Dedifferentiated amniotic fluid mesenchymal stem cell (primary cell): ENCODE measurements around the gene NELFCD.
"Not testable (repeated sequence)": the region's sequence is repeated elsewhere in the genome, so short reads cannot be mapped to it uniquely, and the experiment has no call there.

Source experiments
- DNase-seq: peaks from one replicate; pipeline ENCODE4 v3.0.0-alpha.2; 2016; ENCODE audit errors: extremely low spot score

Gene NELFCD

DNA sequence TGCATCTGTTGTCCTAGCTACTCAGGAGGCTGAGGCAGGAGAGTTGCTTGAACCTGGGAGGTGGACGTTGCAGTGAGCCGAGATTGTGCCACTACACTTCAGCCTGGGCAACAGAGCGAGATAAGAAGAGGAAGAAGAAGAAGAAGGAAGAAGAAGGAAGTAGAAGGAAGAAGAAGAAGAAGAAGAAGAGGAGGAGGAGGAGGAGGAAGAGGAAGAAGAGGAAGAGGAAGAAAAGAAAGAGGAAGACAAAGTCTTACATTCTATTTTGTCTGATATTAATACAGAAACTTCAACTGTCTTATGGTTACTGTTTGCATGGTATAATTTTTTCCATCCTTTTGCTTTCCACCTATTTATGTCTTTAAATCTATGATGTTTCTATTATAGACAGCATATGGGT lies 7.2 kb upstream of the NELFCD start:
- DNase-seq, result no peak

DNA sequence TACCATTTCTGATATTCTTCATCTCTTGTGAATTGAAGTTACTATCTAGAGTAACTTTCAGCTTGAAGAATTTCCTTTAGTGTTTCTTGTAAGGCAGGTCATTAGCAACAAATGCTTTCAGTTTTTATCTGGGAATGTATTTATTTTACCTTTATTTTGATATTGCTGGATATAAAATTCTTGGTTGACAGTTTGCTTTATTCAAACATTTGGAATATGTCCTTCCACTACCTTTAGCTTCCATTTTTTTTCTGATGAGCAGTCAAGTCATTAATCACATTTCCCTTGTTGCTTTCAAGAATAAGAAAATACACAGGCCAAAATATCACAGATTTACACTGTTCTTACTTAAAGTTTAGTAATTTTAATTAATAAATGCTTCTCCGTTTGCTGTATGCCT lies 5.7 kb upstream of the NELFCD start:
- no peak for DNase-seq

DNA sequence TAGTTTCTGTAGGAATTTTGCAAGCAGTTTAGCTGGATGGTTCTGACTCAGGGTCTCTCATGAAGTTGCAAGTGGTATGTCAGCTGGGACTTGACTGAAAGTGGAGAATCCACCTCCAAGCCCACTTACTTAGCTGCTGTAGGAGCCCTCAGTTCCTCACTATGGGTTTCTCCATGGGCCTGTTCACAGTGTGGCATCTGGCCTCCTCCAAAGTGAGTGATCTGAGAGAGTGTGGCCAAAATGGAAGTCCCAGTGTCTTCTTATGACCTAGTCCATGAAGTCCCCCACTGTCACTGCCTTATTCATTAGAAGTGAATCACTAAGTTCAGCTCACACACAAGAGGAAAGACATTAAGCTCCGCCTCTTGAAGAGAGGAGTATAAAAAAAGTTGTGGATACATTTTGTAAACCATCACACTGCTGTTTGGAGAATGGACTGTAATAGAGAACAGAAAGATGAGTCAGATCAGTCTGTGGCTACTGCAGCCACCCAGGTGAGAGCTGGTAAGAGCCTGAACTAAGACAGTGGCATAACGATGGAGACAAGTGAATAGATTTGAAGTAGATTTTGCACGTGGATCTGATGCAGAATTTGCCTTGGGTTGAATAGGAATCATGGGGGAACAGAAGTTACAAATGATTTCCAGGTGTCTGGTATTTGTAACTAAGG lies 4.9 kb upstream of the NELFCD start:
- DNase-seq, result no peak

DNA sequence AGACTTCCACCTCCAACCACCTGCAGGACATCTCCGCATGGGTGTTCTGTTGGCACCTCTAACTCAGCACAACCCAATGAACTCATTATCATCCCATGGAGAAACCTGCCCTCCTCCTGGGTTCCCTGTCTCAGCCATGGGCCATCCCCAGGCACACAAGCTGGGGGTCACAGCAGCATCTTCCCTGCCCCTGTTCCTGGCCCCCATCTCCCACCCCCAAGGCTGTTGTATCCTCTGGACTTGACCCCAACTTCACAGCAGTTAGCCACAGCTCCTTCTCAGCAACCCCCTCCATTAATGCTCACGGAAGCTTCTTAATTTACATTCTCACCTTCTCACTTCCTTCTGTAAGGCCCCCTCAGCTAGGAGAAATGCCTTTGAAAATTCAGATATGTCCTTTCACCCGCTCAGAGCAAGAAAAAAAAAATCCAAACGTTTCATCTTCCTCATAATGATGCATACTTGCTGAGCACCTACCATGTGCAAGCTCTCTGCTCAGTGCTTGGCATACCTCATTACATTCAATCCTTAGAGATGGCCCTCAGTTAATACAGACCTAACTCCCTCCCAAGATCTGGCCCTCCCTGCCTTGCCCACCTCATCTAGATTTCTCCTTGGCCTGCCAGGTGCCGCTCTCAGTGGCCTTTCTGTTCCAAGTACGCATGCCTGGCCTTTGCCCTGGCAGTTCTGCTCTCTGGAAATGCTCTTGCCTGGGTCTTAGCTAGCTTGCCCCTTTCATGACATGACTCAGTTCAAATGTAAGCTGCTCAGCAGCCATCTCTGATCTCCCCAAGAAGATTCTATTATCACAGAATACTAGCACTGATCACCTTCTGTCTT lies 2.5 kb upstream of the NELFCD start:
- DNase-seq, result no peak

DNA sequence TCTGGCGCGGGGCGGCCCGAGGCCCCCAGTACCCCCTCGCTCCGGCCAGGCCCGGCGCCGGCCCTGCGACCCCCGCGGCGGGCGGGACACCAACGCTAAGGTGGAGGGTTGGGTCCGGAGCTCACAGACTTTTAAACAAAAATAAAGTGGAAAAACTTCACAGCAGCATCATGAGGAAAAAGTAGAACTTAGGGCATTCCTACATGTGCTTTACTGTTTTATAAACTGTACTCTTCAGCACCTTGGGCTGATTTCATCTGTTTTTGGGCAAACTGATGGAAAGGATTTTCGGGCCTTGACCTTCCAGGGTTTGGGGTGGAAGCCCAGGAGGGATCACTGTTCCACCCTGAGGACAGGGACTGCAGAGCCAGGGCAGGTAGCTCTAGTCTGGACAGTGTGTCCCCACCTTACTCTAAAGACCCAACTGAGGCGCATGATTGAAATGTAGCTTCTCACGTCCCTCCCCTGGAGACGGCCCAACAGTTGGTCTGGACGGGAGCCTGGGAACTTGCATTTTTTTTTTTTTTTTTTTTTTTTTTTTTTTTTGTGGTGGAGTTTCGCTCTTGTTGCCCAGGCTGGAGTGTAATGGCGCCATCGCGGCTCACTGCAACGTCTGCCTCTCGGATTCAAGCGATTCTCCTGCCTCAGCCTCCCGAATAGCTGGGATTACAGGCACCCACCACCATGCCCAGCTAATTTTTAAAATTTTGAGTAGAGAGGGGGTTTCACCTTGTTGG lies 740 bp downstream of the NELFCD start:
- no peak for DNase-seq

DNA sequence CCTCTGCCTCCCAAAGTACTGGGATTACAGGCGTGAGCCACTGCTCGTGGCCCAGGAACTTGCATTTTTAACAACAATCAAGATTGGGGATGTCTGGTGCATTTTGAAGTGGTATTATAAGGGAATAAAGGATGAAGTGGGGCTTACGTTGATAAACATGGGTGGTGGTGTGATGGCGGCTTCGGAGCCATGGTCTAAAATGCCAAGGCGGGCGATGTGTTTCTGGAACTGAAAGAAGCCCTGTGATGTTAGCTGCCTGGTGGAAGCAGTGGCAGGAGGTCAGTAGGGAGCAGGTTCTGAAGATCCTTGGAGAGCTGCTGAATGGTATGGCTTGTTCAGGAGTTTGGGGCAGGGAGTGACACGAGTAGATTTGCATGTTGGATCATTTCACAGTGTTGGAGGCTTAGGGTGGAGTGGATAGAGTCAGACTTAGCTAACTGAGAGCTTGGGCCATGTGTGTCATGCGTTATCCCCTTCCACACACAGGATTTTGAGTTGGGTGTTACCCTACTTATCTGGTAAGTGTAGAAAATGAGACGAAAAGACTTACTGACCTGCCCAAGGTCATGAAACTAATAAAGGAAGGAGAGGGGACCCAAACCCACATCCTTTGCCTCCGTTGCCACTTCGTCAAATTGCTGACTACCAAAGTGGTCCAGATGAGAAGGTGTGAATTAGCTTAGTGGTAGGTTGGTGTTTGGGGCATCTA lies 1.5 kb downstream of the NELFCD start:
- DNase-seq, result no peak

DNA sequence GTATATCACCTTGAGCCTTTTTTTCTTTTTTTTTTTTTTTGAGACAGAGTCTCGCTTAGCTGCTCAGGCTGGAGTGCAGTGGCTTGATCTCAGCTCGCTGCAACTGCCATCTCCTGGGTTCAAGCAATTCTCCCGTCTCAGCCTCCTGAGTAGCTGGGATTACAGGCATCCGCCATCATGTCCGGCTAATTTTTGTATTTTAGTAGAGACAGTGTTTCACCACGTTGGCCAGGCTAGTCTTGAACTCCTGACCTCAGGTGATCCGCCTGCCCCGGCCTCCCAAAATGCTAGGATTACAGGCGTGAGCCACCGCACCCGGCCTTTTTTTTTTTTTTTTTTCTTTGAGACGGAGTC lies 2.0 kb downstream of the NELFCD start:
- DNase-seq, result not testable (repeated sequence)

DNA sequence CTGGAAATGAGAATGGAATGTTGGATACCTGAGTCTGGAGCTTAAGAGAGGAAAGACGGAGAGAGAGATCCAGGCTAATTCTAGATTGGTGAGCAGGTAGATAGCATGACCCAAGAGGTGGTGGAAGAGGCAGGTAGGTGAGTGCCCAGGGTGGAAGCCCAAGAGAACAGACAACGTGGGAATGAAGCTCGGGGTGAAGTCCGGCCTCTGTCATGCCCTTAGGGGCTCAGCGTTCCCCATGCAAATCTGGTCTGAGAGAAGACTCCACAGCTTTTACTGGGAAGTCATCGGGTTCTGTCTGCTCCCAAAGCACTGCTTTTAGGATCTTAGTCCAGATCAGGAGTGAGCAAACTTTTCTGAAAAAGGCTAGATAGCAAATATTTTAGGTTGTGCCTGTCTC lies 3.6 kb downstream of the NELFCD start:
- no peak for DNase-seq

DNA sequence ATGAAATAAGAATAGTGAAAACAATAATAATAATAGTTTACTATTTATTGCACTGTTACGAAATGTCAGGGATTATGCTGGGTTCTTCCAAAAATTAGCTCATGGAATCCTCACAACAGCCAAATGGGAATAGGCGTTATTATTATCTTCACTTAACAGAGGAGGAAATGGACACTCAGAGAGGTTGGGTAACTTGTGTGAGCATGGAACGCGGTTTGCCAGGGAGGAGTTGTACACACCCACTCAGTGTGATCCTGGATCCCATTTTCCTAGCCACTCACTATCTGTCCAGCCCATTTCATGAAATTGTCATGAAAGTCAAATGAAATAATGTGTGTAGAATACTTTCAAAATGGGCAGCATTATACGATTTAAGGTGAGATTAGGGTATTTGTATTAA lies 4.6 kb downstream of the NELFCD start:
- no peak for DNase-seq

DNA sequence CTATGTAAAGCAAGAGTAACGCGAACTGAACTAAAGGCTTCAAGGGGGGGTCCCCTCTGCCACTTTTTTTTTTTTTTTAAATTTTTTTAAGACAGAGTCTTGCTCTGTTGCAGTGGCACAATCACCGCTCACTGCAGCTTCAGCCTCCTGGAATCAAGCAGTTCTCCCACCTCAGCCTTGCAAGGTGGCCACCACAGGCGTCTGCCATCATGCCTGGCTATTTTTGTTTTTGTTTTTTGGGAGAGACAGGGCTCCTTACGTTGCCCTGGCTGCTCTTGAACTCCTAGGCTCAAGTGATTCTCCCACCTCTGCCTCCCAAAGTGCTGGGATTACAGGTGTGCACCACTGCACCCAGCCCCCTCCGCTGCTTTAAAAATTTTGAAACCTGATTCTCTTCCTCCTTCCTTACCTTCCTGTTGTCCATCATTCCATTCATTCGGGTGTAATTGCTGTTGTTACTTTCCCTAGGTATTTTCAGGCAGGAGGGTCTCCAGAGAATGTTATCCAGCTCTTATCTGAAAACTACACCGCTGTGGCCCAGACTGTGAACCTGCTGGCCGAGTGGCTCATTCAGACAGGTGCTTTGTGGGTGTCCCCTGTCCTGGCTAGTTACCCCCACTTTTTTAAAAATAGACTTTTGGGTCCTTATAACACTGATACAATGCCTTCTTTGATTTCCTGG lies 5.4 kb downstream of the NELFCD start:
- DNase-seq, result no peak

DNA sequence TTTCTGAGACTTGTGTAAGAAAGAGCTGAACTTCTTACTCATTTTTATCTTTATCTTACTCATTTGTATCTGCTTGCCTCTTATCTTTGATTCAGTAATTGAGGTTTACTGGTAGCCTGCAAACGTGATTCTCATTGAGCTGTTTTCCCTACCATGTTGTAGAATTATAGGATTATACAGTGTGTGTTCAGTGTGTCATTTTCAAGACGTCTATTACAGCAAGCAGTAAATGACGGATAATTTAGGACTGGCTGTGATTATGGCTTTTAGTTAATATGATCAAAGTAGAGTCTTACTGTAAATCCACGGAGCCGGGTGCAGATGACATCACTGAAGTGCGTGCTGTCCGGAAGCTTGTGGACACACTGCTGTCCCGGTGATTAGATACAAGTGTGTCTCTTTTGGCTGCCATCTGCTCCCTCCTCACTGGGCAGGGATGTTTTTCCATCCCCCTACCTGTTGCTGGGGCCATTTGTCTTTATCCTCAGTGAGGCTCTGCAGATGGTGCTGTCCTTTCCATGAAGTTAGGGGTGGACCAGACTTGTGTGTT lies 6.0 kb downstream of the NELFCD start:
- no peak for DNase-seq

DNA sequence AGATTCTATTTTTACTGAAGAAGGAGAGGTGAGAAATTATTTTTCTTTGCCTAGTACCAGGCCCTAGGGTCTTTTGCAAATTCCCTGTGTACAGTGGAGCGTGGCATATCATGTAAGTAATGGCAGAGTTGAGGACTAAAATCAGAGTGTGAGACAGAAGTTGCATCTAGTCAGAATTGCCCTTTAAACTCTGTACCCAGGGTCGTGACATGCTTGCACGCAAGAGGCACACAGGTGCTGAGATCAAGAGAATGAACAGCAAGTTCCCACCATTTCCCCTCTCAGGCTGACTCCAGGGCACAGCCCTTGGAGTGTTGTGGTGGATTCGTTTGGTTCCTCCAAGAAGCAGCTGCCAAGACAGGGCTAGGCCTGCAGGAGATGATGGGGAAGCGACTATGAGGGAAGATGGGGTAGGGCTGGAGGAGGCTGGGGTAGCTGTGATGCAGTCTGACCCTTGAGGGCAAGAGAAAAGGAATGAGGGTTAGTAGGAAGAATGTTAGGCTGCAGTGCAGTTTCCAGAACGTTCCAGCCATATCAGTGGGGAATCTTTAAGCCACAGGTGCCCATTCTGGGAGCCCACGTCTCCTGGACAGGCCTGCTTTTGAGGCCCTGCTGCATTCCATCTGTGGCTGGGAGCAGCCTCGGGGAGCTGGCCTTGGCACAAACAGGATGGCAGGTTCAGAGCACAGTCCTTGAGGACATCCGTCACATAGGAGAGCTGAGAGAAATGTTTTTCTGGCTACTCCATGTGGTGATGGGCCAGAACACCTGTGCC lies 6.9 kb downstream of the NELFCD start:
- DNase-seq, result no peak

DNA sequence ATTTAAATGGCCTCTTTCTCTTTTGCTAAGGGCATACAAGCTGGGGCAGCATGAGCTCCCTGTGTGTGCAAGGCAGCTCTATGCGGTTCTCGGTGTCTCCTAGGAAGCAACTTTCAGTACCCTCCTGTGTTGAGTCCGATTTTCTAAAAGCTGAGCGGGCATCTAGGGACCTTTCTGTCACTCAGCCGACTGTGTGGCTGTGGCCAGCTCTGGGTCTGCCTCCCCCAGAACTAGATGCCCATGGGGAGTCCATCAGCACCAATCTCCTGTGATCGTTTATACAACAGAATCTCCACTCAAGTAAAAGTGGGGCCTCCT lies 7.5 kb downstream of the NELFCD start:
- no peak for DNase-seq

DNA sequence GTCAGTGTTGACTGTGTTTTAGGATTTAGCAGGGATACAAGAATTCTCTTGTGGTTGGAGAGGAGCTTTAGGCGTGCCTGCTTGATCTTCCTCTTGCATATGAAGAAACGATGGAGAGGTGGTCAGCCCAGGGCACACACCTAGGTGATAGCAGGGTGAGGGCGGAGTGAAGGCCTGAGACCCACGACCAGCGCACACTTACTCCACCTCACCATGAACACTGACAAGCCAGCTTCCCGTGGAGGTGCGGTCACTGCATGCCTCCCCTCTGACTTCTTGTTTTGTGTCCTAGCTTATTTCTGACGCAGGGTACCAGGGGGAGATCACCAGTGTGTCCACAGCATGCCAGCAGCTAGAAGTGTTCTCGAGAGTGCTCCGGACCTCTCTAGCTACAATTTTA lies 8.1 kb downstream of the NELFCD start:
- no peak for DNase-seq

DNA sequence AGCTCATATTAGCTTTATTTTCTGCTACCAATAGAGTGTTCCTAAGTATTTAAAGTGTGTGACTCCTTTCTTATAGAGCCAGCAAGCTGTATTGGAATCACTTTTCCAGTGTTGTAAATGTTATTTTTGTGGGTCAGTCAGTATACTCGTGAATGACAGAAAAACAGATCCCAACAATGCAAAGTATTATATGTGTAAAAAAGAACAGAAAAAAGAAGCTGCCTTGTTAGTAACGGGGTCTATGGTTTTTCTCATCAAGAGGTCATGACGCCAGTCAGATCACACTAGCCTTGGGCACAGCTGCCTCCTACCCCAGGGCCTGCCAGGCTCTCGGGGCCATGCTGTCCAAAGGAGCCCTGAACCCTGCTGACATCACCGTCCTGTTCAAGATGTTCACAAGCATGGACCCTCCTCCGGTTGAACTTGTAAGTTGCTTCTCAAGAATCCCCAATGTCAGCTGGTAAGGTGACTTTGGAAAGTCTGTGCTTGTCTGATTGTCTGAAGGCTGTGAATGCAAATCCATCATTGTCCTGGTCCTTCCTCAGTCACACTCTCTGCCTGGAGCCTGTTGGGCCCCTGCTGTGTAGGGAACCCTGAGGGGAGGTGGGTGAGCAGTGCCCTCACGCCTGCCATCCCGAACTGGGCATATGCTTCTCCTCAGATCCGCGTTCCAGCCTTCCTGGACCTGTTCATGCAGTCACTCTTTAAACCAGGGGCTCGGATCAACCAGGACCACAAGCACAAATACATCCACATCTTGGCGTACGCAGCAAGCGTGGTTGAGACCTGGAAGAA lies 9.8 kb downstream of the NELFCD start:
- DNase-seq, result no peak

DNA sequence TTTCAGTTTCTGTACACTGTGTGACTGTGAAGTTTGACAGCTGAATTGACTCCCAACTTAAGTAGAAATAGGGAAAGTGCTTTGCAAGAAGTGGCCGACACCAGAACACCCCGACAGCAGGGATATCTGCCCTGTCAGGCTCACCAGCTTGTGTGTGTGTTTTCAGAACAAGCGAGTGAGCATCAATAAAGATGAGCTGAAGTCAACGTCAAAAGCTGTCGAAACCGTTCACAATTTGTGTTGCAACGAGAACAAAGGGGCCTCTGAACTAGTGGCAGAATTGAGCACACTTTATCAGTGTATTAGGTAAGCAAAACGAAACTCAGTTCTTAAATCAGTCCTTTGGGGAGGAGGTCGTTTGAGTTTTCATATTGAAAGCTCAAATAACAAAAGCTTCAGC lies 10.7 kb downstream of the NELFCD start:
- no peak for DNase-seq

DNA sequence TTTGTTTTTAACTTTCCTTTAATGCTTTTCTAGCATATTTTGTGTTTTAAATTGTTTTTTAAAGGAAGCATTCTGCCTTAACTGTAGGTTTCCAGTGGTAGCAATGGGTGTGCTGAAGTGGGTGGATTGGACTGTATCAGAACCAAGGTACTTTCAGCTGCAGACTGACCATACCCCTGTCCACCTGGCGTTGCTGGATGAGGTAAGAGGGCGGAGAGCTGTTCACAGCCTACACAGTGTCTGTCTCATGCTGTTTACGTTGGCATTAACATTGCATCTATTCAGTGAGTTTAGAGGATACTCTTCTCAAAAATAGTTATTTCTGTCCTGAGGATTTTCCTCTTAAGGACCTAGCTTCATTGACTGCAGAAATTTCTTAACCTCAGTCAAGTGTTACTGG lies 11.9 kb downstream of the NELFCD start:
- DNase-seq, result no peak

DNA sequence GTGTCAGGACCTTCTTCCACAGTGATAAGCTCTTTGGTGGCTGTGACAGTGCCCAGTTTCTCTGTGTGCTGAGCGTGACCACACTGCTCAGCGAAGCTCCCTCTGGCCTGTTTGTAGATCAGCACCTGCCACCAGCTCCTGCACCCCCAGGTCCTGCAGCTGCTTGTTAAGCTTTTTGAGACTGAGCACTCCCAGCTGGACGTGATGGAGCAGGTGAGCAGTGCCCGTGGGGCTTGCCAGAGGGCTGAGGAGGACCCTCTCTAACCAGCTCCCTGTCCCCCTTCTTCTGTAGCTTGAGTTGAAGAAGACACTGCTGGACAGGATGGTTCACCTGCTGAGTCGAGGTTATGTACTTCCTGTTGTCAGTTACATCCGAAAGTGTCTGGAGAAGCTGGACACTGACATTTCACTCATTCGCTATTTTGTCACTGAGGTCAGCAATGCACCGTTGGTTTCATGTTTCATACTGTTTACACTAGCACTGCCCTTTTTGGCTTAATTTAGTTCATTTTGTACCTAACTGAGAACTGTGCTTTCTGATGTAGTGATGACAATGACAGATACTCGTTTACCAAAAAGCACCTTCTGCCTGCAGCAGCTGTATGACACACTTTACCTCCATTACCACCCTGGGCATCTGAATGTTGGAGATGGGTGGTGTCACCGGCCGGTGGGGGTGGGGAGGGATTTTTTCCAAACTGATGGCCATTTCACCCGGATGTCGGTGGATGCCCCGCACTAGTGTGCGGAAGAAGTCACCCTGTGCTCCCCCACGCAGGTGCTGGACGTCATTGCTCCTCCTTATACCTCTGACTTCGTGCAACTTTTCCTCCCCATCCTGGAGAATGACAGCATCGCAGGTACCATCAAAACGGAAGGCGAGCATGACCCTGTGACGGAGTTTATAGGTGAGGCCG lies 12.5 kb downstream of the NELFCD start:
- no peak for DNase-seq
